ENCODE measurements around the gene CASKIN2. TPM values are rescaled to one million over a fixed set of nuclear protein-coding genes. Genes with fewer than 3 reads are reported as not detected.

CASKIN2 gene
- total and polyA plus RNA-seq, 2 of the 4 experiments (the other 2 are of a cell fraction) = 2.9 to 6.9 TPM

GRCh38 chr17:75465039-75465438 lies 50.3 kb downstream of the CASKIN2 start:
- BruUV-seq (replicated peaks) = no TSS peak
- dilution Hi-C loops (cut with HindIII; ENCODE audit: low sequenced_read_pairs, unreplicated experiment) = no loop called here
- ChIA-PET POLR2A (ENCODE audit: unreplicated experiment) (no interaction called here), CTCF (no interaction called here)
- Histone ChIP-seq H3K9me1 (ENCODE audit: insufficient read depth, low read length) (peaks cover 5% of the 10 kb centered on the region), H4K5ac (ENCODE audit: low read depth, low read length) (no peak overlapping the region), H4K20me1 (ENCODE audit: insufficient read depth, low read length) (peaks cover 8% of the 10 kb centered on the region; the same call in 1 of the 2 replicates), H2BK15ac (ENCODE audit: low read depth, low read length) (no peak overlapping the region), H3K9ac (ENCODE audit: low read depth, low read length) (no peak overlapping the region), H3K14ac (replicated peaks; ENCODE audit: low read depth, low read length) (no peak overlapping the region), H4K91ac (ENCODE audit: insufficient read depth, low read depth, low read length) (no peak overlapping the region), H3K56ac (ENCODE audit: extremely low read depth, insufficient read depth, low read length) (no peak overlapping the region), H2BK5ac (ENCODE audit: low read depth, low read length, poor library complexity, severe bottlenecking) (no peak overlapping the region), H3K27ac (ENCODE audit: insufficient read depth, low read length) (no peak overlapping the region), H2BK120ac (ENCODE audit: low read depth, low read length) (no peak overlapping the region), H3K36me3 (ENCODE audit: control insufficient read depth, insufficient read depth, low read length) (peaks cover 4% of the 10 kb centered on the region), H3K4me3 (ENCODE audit: insufficient read depth, low read depth, low read length) (no peak overlapping the region), H3K79me1 (ENCODE audit: low read depth in 1 of 2, low read length in 2 of 2) (peaks cover 23 to 56% of the 10 kb centered on the region in 2 experiments), H4K8ac (ENCODE audit: low read depth in 2 of 2, low read length in 2 of 2) (no peak overlapping the region), H2AK9ac (replicated peaks; ENCODE audit: low read depth, low read length, poor library complexity) (no peak overlapping the region), H3K4me1 (ENCODE audit: control insufficient read depth, insufficient read depth, low read length) (no peaks in the 10 kb centered on the region), H3K27me3 (ENCODE audit: control insufficient read depth, insufficient read depth, low read length) (no peaks in the 10 kb centered on the region), H3K23ac (ENCODE audit: low read depth, low read length) (no peak overlapping the region), H3K9me3 (ENCODE audit: control insufficient read depth, insufficient read depth, low read length) (no peaks in the 10 kb centered on the region), H3K4me2 (ENCODE audit: low read depth, low read length) (no peak overlapping the region), H2BK20ac (ENCODE audit: low read depth, low read length) (no peak overlapping the region), H2AK5ac (ENCODE audit: low read depth, low read length) (no peak overlapping the region), H3K18ac (ENCODE audit: low read depth, low read length) (no peak overlapping the region), H3K4ac (ENCODE audit: low read depth, low read length) (no peak overlapping the region), H2AFZ (replicated peaks; ENCODE audit: low read length, poor library complexity) (no peak overlapping the region)
- TF ChIP-seq FOS (IDR thresholded peaks at IDR 0.05; ENCODE audit: low read depth, low read length) (no peak), NFE2L2 (IDR thresholded peaks at IDR 0.05; ENCODE audit: low read depth, low read length) (no peak), CTCF (conservative IDR thresholded peaks at IDR 0.05; ENCODE audit: low read depth, low read length) (no peak), ELK1 (IDR thresholded peaks at IDR 0.05; ENCODE audit: borderline replicate concordance, low read depth, low read length) (no peak)
- WGBS, 2 experiments (ENCODE audit: extremely low coverage in 2 of 2, insufficient read length in 1 of 2) = 100% methylated on average over 1 of the region's 6 CpGs; no CpG with 5 or more reads in 1 of the 2 experiments
- ATAC-seq (ENCODE audit: low read depth) (no peak), DNase-seq (no peak)
- intact Hi-C loops (cut with micrococcal nuclease) = loop anchor here (5.0 kb wide), 1 partner anchor 33 kb away; no protein-coding TSS in a partner anchor
- in situ Hi-C loops (cut with MboI; ENCODE audit: low sequenced_read_pairs) = no loop called here

All from IMR-90 (cell line).